ENCODE data around the gene SMS. TPM values are rescaled to one million over a fixed set of nuclear protein-coding genes. Genes with fewer than 3 reads are reported as not detected.

Gene SMS
- total RNA-seq = 61.1 and 82.7 TPM in 2 replicates

DNA sequence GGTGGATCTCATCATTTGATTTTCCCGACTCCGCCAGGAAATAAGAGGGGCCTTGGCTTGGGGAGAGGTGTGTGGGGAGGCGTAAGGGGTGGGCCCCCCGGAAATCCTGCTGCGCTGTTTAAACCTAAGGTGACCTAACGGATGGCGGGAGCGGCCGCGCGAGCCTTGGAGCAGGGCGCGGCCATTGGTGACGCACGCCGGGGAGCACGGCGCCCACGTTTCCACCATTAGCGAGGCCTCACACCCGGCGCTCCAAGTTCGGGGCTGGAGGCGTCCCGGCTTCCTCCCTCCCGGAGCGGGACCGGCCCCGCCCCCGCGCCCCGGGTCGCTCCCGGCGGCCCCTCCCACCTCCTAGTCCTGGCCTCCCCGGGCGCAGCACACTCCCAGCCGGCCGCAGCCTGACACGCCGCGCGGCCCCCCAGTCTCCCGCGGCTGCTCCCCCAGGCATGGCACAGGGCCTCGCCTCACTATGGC is at the start of gene SMS:
SMS (plus strand) TSS at position 354 of the 474 bp plus-strand sequence; CDS start at position 470, 116 bp downstream.

GRCh38 chrX:22032084-22032483 is 91.6 kb downstream of the SMS start, which contains the start of gene PHEX:
TSS of gene PHEX (plus strand) at chrX:22032325. CDS start at chrX:22033006, 681 bp downstream.

Other genes with a start within 250 kb of the SMS start
- 0.85 TPM in 1 of 2 replicates, not detected in the other for gene SMPX, start 182.6 kb upstream of the SMS start, total RNA-seq
- 6.8 and 7.4 TPM in 2 replicates for gene MBTPS2, start 101.1 kb upstream of the SMS start, total RNA-seq
- gene YY2, start 84.7 kb upstream of the SMS start, total RNA-seq = 0.70 and 1.8 TPM in 2 replicates
- gene PHEX, start 91.6 kb downstream of the SMS start, total RNA-seq = 0.12 and 1.4 TPM in 2 replicates

Measured in pericardium fibroblast (primary cell).